HepG2 (cell line): Measurements from ENCODE around the gene PRICKLE3. TPM values are rescaled to one million over a fixed set of nuclear protein-coding genes. Genes with fewer than 3 reads are reported as not detected.

Experiments used
- ATAC-seq: fragments of 200-7000 bp; cut with Tn5 transposase; 3 replicates; pipeline ENCODE4 v1.9.1; 2020; ENCODE audit warnings: mild to moderate bottlenecking, moderate library complexity
- BruUV-seq: library from RNA; stranded (reverse); fragments of 400-500 nt; replicated peaks from 2 replicates; lab custom pipeline; 2021; lab: Mats Ljungman, UMichigan
- CTCF ChIA-PET: fragments of 300-600 bp; formaldehyde crosslinking; extraction: SDS; loops from one replicate; lab custom pipeline; 2021; ENCODE audit warnings: low total read pairs, inconsistent platforms, low intra/inter-chr PET ratio; lab: Yijun Ruan, JAX
- POLR2A ChIA-PET: fragments of 350-600 bp; sonication (Branson Sonifier 250); formaldehyde crosslinking; loops from one replicate; lab custom pipeline; 2020; ENCODE audit warnings: antibody characterized with exemption, inconsistent platforms; lab: Yijun Ruan, JAX
- DNase-seq: peaks from one replicate; pipeline ENCODE4 v3.0.0-alpha.2; 2015; ENCODE audit warnings: low spot score
- FAIRE-seq: peaks from 3 replicates; lab custom pipeline; 2011; peaks lifted over from hg19 to GRCh38; lab: Jason Lieb, UNC
- H2AFZ ChIP-seq: one replicate; pipeline ENCODE4 v1.6.1; 2011; ENCODE audit warnings: low read length, inconsistent platforms
- H3K27ac ChIP-seq: fragments of 300-600 bp; 3 replicates; pipeline ENCODE4 v1.8.0; 2011; ENCODE audit warnings: mixed run types, mild to moderate bottlenecking, mixed read lengths, low read length, inconsistent platforms; ENCODE audit not compliant: insufficient read depth; ENCODE audit errors: extremely low read length
- H3K27me3 ChIP-seq, 2 experiments: fragments of 200-600 bp in 1 of 2; 2 replicates in 1 of 2; 3 replicates in 1 of 2; pipeline versions ENCODE4 v1.6.0 to v1.8.0; 2011; ENCODE audit warnings: low read length in 2 of 2, mild to moderate bottlenecking in 2 of 2, moderate library complexity in 2 of 2, inconsistent platforms in 1 of 2; ENCODE audit not compliant: insufficient read depth in 2 of 2, control insufficient read depth in 1 of 2
- H3K36me3 ChIP-seq, 2 experiments: fragments of 200-600 bp in 1 of 2; replicated peaks in 1 of 2; 2 replicates in 1 of 2; 3 replicates in 1 of 2; pipeline versions ENCODE4 v1.5.1 to v1.8.0; 2011; ENCODE audit warnings: low read length in 2 of 2, inconsistent platforms in 1 of 2; ENCODE audit not compliant: insufficient read depth in 2 of 2, control insufficient read depth in 1 of 2
- H3K4me1 ChIP-seq: 2 replicates; pipeline ENCODE4 v1.5.1; 2012; ENCODE audit warnings: low read length, inconsistent platforms; ENCODE audit not compliant: insufficient read depth
- H3K4me2 ChIP-seq: 2 replicates; pipeline ENCODE4 v1.6.0; 2011; ENCODE audit warnings: low read depth, low read length, inconsistent platforms
- H3K4me3 ChIP-seq, 3 experiments: fragments of 200-600 bp in 1 of 3; sonication (generic), shearing (Covaris generic) in 1 of 3; replicated peaks in 1 of 3; 2 replicates each; pipeline ENCODE4 v1.5.1; 2011 to 2016; ENCODE audit warnings: low read length in 3 of 3, inconsistent platforms in 2 of 3, low read depth in 2 of 3, mild to moderate bottlenecking in 2 of 3, control low read depth in 1 of 3, mixed read lengths in 1 of 3; ENCODE audit not compliant: insufficient read depth in 1 of 3
- H3K79me2 ChIP-seq: one replicate; pipeline ENCODE4 v1.6.1; 2011; ENCODE audit warnings: low read length, inconsistent platforms; ENCODE audit not compliant: insufficient read depth
- H3K9ac ChIP-seq: 2 replicates; pipeline ENCODE4 v1.6.0; 2011; ENCODE audit warnings: mild to moderate bottlenecking, low read depth, low read length, inconsistent platforms; ENCODE audit not compliant: insufficient read depth
- H3K9me3 ChIP-seq: 2 replicates; pipeline ENCODE4 v1.5.1; 2012; ENCODE audit warnings: mild to moderate bottlenecking, low read length
- H4K20me1 ChIP-seq: 2 replicates; pipeline ENCODE4 v1.6.0; 2011; ENCODE audit warnings: inconsistent platforms, mild to moderate bottlenecking, low read length, moderate library complexity; ENCODE audit not compliant: insufficient read depth
- EED ChIP-seq: sonication (generic); formaldehyde crosslinking; IDR thresholded peaks from 2 replicates; pipeline ENCODE4 v1.5.0; 2020; ENCODE audit warnings: mild to moderate bottlenecking, missing genetic modification reagents
- KLF11 ChIP-seq: IDR thresholded peaks from 2 replicates; pipeline ENCODE4 v1.6.1; 2016; ENCODE audit warnings: missing compliant biosample characterization
- NFYC ChIP-seq: IDR thresholded peaks from 2 replicates; pipeline ENCODE4 v1.6.1; 2016; ENCODE audit warnings: missing genetic modification reagents, missing compliant biosample characterization
- RORA ChIP-seq: sonication (generic); formaldehyde crosslinking; IDR thresholded peaks from 2 replicates; pipeline ENCODE4 v1.5.0; 2020; ENCODE audit warnings: mild to moderate bottlenecking, missing genetic modification reagents, moderate library complexity
- SOX5 ChIP-seq: IDR thresholded peaks from 2 replicates; pipeline ENCODE4 v1.6.1; 2016; ENCODE audit warnings: borderline replicate concordance
- ZFP36L2 ChIP-seq: sonication (generic); formaldehyde crosslinking; IDR thresholded peaks from 2 replicates; pipeline ENCODE4 v1.4.0; 2020; ENCODE audit warnings: missing genetic modification reagents
- ZNF777 ChIP-seq: sonication (generic); formaldehyde crosslinking; IDR thresholded peaks from 2 replicates; pipeline ENCODE4 v1.4.0; 2020; ENCODE audit warnings: missing genetic modification reagents
- WGBS: methylation state at CpG from one replicate; pipeline ENCODE4 v1.1.6; 2017; ENCODE audit warnings: low lambda C conversion rate; 5-methylcytosine and 5-hydroxymethylcytosine counted together
- in situ Hi-C: cut with HindIII; loops from 2 replicates; pipeline ENCODE4 v1.10.0; 2017; ENCODE audit warnings: low pct_unique_long_range_greater_than_20kb; ENCODE audit not compliant: extremely low pct_ligation_motif_present
- intact Hi-C: fragments of 100-400 bp; cut with micrococcal nuclease; formaldehyde crosslinking; loops from one replicate; pipeline ENCODE4 v1.10.0; 2022; ENCODE audit not compliant: unreplicated experiment
- polyA plus RNA-seq, 8 experiments: library from polyadenylated mRNA; depleted of rRNA in 3 of 8; stranded (reverse) in 7 of 8; unstranded in 1 of 8; fragments of >200 nt; fragmentation: Illumina TruSeq in 4 of 8; extraction: Trizol in 4 of 8; gene quantifications; 2 replicates each; pipeline versions ENCODE4 v1.2.1 to v1.2.3, GENCODE V29; 2011 to 2016; ENCODE audit warnings: low read depth in 4 of 8, missing spikeins in 1 of 8, mixed read lengths in 1 of 8; ENCODE audit not compliant: insufficient read depth in 1 of 8
- total RNA-seq, 5 experiments: library from RNA; depleted of rRNA; stranded (reverse); fragments of >200 nt; fragmentation: Illumina TruSeq; extraction: Trizol; gene quantifications; 2 replicates each; pipeline ENCODE4 v1.2.3, GENCODE V29; 2016; ENCODE audit warnings: low read depth in 1 of 5
- TF ChIP-seq, protein P1 (sequence below): sonication (generic); formaldehyde crosslinking; IDR thresholded peaks from 2 replicates; pipeline ENCODE4 v1.8.0; 2022; ENCODE audit warnings: missing genetic modification reagents, mild to moderate bottlenecking, borderline replicate concordance
- TF ChIP-seq, protein P2 (sequence below), 2 experiments: sonication (generic) in 1 of 2; formaldehyde crosslinking in 1 of 2; IDR thresholded peaks; 2 replicates each; pipeline versions ENCODE4 v1.5.1 to v1.6.1; 2011 to 2020; ENCODE audit warnings: borderline replicate concordance in 1 of 2, low read depth in 1 of 2, low read length in 1 of 2, mild to moderate bottlenecking in 1 of 2, missing genetic modification reagents in 1 of 2, moderate library complexity in 1 of 2
- TF ChIP-seq, protein P3 (sequence below): sonication (generic); formaldehyde crosslinking; IDR thresholded peaks from 2 replicates; pipeline ENCODE4 v1.8.1; 2023; ENCODE audit warnings: mild to moderate bottlenecking, missing genetic modification reagents
- TF ChIP-seq, protein P4 (sequence below): sonication (generic); formaldehyde crosslinking; IDR thresholded peaks from 2 replicates; pipeline ENCODE4 v1.8.0; 2022; ENCODE audit warnings: missing genetic modification reagents, mild to moderate bottlenecking, inconsistent platforms, borderline replicate concordance

Gene PRICKLE3
- total and polyA plus RNA-seq, 2 of the 13 experiments (the other 11 are each of a cell fraction or from before 2014, with no cell fraction given) = 2.6 TPM

DNA sequence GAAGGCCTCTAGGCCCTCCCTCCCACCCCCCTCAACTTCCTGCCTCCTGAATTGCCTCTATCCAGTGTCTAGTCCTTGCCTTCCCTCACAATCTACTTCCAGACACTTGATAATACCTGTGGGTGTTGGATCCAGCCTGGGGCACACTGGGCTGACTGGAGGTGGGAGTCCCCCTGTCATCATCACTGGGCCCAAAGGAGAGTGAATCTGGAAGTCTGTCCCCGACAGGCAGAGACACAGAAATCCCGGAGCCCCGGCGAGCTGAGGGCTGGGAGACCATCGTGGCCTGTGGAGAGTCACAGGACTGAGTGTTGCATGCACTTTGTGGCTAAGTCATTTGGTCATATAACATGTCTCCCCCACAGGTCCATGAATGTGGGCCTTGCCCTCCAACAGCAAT lies 22.2 kb upstream of the PRICKLE3 start:
- no peak overlapping the region for H3K4me2 ChIP-seq
- no peaks in the 10 kb centered on the region for H3K27me3 ChIP-seq
- TF ChIP-seq, protein P1, sequence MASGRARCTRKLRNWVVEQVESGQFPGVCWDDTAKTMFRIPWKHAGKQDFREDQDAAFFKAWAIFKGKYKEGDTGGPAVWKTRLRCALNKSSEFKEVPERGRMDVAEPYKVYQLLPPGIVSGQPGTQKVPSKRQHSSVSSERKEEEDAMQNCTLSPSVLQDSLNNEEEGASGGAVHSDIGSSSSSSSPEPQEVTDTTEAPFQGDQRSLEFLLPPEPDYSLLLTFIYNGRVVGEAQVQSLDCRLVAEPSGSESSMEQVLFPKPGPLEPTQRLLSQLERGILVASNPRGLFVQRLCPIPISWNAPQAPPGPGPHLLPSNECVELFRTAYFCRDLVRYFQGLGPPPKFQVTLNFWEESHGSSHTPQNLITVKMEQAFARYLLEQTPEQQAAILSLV (CRISPR knock-in tag) = no peak
- no peak for TF ChIP-seq EED (CRISPR knock-in tag)
- TF ChIP-seq RORA (CRISPR knock-in tag) = no peak
- TF ChIP-seq, protein P2, sequence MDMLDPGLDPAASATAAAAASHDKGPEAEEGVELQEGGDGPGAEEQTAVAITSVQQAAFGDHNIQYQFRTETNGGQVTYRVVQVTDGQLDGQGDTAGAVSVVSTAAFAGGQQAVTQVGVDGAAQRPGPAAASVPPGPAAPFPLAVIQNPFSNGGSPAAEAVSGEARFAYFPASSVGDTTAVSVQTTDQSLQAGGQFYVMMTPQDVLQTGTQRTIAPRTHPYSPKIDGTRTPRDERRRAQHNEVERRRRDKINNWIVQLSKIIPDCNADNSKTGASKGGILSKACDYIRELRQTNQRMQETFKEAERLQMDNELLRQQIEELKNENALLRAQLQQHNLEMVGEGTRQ (IDR thresholded peaks at IDR 0.05; ENCODE audit: low read depth, low read length) = no peak
- TF ChIP-seq, protein P2 (CRISPR knock-in tag; IDR thresholded peaks at IDR 0.05; ENCODE audit: borderline replicate concordance) = no peak
- TF ChIP-seq NFYC = no peak
- TF ChIP-seq, protein P3, sequence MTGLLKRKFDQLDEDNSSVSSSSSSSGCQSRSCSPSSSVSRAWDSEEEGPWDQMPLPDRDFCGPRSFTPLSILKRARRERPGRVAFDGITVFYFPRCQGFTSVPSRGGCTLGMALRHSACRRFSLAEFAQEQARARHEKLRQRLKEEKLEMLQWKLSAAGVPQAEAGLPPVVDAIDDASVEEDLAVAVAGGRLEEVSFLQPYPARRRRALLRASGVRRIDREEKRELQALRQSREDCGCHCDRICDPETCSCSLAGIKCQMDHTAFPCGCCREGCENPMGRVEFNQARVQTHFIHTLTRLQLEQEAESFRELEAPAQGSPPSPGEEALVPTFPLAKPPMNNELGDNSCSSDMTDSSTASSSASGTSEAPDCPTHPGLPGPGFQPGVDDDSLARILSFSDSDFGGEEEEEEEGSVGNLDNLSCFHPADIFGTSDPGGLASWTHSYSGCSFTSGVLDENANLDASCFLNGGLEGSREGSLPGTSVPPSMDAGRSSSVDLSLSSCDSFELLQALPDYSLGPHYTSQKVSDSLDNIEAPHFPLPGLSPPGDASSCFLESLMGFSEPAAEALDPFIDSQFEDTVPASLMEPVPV (CRISPR knock-in tag) = no peak
- TF ChIP-seq ZFP36L2 (CRISPR knock-in tag) = no peak
- TF ChIP-seq, protein P4, sequence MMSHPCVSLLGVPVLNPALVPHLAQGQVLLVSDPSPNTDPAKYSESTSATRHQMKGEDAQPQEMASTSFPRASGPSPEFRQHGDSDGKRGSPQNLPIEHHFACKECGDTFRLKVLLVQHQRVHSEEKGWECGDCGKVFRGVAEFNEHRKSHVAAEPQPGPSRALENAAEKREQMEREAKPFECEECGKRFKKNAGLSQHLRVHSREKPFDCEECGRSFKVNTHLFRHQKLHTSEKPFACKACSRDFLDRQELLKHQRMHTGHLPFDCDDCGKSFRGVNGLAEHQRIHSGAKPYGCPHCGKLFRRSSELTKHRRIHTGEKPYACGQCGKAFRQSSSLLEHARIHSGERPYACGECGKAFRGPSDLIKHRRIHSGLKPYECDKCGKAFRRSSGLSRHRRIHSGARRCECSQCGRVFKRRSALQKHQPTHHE = no peak
- TF ChIP-seq ZNF777 (CRISPR knock-in tag) = no peak
- TF ChIP-seq KLF11 = no peak
- TF ChIP-seq SOX5 (CRISPR knock-in tag) = no peak
- H3K4me3 ChIP-seq = no peak overlapping the region
- H3K36me3 ChIP-seq = no peaks in the 10 kb centered on the region
- in situ Hi-C loops = no loop called here
- H4K20me1 ChIP-seq = no peaks in the 10 kb centered on the region
- WGBS = 85% methylated on average over 5 of the region's 5 CpGs
- no peak overlapping the region for H3K9ac ChIP-seq
- FAIRE-seq (no peak), ATAC-seq (no peak), DNase-seq (no peak)
- no peaks in the 10 kb centered on the region for H3K9me3 ChIP-seq
- intact Hi-C loops = no loop called here
- H3K4me1 ChIP-seq = no peaks in the 10 kb centered on the region
- H2AFZ ChIP-seq = no peak overlapping the region
- H3K79me2 ChIP-seq = no peaks in the 10 kb centered on the region
- POLR2A ChIA-PET = interaction anchor here (2.7 kb wide), 1 partner anchor 18 kb away, joined by 6 read pairs; no protein-coding TSS in a partner anchor
- BruUV-seq = no TSS peak
- CTCF ChIA-PET = no interaction called here
- H3K27ac ChIP-seq = no peak overlapping the region
